AG09319 (cell line): ENCODE results near the gene CCL25.
"Not testable (repeated sequence)": the region's sequence is repeated elsewhere in the genome, so short reads cannot be mapped to it uniquely, and the experiment has no call there.

Experiments used
- DNase-seq: peaks from one replicate; pipeline ENCODE4 v3.0.0-alpha.2; 2010; ENCODE audit warnings: low read depth; ENCODE audit errors: extremely low read depth
- CTCF ChIP-seq: IDR thresholded peaks from 2 replicates; pipeline ENCODE4 v1.5.1; 2011; ENCODE audit warnings: low read depth, mild to moderate bottlenecking, inconsistent platforms, low read length, moderate library complexity

The CCL25 gene

GRCh38 chr19:8022275-8022674 lies 30.3 kb upstream of the CCL25 start:
- no peak for TF ChIP-seq CTCF
- no peak for DNase-seq

GRCh38 chr19:8023371-8023770 lies 29.2 kb upstream of the CCL25 start:
- no peak for TF ChIP-seq CTCF
- no peak for DNase-seq

GRCh38 chr19:8024256-8024655 lies 28.3 kb upstream of the CCL25 start:
- not testable (repeated sequence) for DNase-seq

- DNase-seq: no peak
- TF ChIP-seq CTCF: no peak
Observed at GRCh38 chr19:8025316-8025715, 27.2 kb upstream of the CCL25 start.

GRCh38 chr19:8028951-8029491 lies 23.5 kb upstream of the CCL25 start:
- TF ChIP-seq CTCF: no peak
- no peak for DNase-seq

GRCh38 chr19:8030960-8031359 lies 21.6 kb upstream of the CCL25 start:
- TF ChIP-seq CTCF: no peak
- DNase-seq: no peak

GRCh38 chr19:8033287-8034177 lies 19.0 kb upstream of the CCL25 start:
- not testable (repeated sequence) for DNase-seq

GRCh38 chr19:8034178-8034525 lies 18.4 kb upstream of the CCL25 start:
- no peak for TF ChIP-seq CTCF

More at GRCh38 chr19:8034178-8034525, 18.4 kb upstream of the CCL25 start:
- no peak for DNase-seq
